Ascending aorta (tissue), 2 donors: ENCODE measurements around the gene MGAT5B. TPM values are rescaled to one million over a fixed set of nuclear protein-coding genes. Genes with fewer than 3 reads are reported as not detected.
A peak's percentile ranks its signal among the peaks of the same experiment; 100 is the strongest.

Experiments
- DNase-seq, 2 donors: peaks; one replicate each; pipeline ENCODE4 v3.0.0-alpha.2; 2019; ENCODE audit warnings: low spot score in 2 of 2
- H3K27ac ChIP-seq, 2 donors: fragments of 200-600 bp; sonication (generic); one replicate each; pipeline ENCODE4 v1.5.1; 2016 to 2017; ENCODE audit warnings: mild to moderate bottlenecking in 1 of 2
- H3K27me3 ChIP-seq: fragments of 200-600 bp; sonication (generic); one replicate; pipeline ENCODE4 v1.5.1; 2017
- H3K36me3 ChIP-seq, 2 donors: fragments of 200-600 bp; sonication (generic); one replicate each; pipeline ENCODE4 v1.5.1; 2016
- H3K4me1 ChIP-seq, 2 donors: fragments of 200-600 bp; sonication (generic); one replicate each; pipeline ENCODE4 v1.5.1; 2016 to 2017; ENCODE audit warnings: mild to moderate bottlenecking in 1 of 2
- H3K4me3 ChIP-seq, 2 donors: fragments of 200-600 bp; sonication (generic); one replicate each; pipeline ENCODE4 v1.5.1; 2016 to 2017; ENCODE audit warnings: mild to moderate bottlenecking in 1 of 2
- H3K9me3 ChIP-seq, 2 donors: fragments of 200-600 bp; sonication (generic); one replicate each; pipeline ENCODE4 v1.5.1; 2016
- intact Hi-C: fragments of 100-400 bp; cut with DNase I; formaldehyde crosslinking; loops from one replicate; pipeline ENCODE4 v1.15.1; 2023
- total RNA-seq: library from RNA; depleted of rRNA; stranded (reverse); fragments of >200 nt; gene quantifications from one replicate; pipeline ENCODE4 v1.1.0, GENCODE V29; 2016
- TF ChIP-seq, protein P1 (sequence below), 3 experiments: fragments of 200-600 bp in 2 of 3; fragments of 450-650 bp in 1 of 3; sonication (generic) in 2 of 3; IDR thresholded peaks; one replicate each; pipeline ENCODE4 v1.5.1; 2016 to 2019; ENCODE audit warnings: antibody characterized with exemption in 3 of 3, mild to moderate bottlenecking in 1 of 3, moderate library complexity in 1 of 3

MGAT5B gene
- total RNA-seq, 1 donor from 2014 or later, result not detected

DNA sequence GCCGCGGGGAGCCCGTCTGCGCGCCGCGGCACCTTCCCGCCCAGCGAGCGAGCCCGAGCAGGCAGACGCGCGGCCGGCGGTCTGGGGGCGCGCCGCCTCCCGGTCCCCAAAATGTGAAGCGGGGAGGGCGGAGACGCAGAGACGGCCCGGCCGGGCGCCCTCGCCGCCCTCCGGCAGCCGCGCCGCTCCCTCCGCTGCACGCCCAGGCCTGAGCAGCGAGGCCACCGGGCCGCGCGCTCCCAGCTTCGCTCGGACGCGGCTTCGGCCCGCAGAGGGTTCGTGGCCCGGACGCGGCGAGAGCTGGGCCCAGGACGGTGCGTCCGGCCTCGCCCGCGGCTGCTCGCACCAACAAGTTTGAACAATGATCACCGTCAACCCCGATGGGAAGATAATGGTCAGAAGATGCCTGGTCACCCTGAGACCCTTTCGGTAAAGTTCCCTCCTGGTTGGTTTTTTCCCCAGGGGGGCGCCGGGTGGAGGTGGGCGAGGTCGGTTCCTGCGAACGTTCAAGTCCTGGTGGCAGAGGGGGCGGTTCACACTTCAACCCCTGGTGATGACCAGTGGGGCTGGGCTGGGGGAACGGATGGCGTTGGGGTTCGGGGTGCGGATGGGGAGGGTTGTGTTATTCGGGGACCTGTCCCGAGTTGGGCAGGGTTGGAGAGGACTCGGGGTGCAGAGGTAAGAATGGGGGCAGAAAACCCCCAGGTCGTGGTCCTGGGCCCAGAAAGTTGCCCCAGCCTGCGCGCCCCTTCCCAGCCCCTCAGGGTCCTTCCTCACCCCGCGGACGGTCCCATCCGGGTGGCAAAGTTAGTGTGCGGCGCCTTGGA is 678 bp downstream of the MGAT5B start:
- no peaks in the 10 kb centered on the region for H3K9me3 ChIP-seq
- H3K27me3 ChIP-seq, result peaks cover 15% of the 10 kb centered on the region
- intact Hi-C loops, result loop anchor here (1.0 to 10.0 kb wide), 3 partner anchors 188 to 376 kb away; no protein-coding TSS in a partner anchor

DNA sequence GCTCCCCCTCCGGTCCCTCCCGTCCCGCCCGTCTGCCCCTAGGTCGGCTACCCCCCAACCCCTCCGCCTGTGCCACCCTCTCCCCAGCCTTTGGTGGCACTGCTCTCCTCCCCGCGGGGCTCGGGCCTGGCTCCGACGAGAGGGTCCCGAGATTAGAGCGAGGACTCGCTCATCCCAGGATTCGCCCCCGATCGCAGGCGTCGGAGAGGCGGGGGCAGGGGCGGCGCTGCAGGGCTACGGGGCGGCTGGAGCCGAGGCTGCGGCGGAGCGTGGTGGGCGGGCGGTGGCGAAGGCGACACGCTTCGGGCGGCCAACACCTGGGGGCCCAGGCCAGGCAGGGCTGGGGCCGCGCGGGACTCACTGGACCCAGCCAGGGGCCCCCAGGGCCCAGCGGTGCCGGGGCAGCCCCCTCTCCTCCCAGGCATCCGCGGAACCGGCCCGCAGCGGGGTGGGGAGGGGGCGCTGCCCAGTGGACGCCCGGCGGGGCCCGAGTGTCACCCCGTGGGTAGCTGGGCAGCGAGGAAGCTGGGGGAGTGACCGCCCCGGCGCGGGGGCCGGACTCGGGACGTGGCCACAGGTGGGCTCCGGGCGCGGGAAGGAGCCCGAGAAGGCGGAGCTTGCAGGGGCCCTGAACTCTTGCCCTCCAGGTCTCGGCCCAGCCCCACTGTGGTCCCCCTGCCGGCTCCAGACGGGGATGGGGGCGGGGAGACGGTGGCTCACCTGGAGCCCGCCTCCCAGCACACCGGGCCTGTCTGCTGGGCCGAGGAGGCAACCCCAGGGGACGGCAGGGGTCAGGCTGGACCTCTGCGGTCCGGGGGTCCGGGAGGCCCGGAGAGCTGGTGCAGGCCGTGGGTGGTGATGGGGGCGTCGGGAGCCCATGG is 1.5 kb downstream of the MGAT5B start:
- TF ChIP-seq, protein P1, sequence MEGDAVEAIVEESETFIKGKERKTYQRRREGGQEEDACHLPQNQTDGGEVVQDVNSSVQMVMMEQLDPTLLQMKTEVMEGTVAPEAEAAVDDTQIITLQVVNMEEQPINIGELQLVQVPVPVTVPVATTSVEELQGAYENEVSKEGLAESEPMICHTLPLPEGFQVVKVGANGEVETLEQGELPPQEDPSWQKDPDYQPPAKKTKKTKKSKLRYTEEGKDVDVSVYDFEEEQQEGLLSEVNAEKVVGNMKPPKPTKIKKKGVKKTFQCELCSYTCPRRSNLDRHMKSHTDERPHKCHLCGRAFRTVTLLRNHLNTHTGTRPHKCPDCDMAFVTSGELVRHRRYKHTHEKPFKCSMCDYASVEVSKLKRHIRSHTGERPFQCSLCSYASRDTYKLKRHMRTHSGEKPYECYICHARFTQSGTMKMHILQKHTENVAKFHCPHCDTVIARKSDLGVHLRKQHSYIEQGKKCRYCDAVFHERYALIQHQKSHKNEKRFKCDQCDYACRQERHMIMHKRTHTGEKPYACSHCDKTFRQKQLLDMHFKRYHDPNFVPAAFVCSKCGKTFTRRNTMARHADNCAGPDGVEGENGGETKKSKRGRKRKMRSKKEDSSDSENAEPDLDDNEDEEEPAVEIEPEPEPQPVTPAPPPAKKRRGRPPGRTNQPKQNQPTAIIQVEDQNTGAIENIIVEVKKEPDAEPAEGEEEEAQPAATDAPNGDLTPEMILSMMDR (IDR thresholded peaks at IDR 0.05), result no peak
- H3K27me3 ChIP-seq, result peaks cover 15% of the 10 kb centered on the region
- no peaks in the 10 kb centered on the region for H3K36me3 ChIP-seq
- no peak for DNase-seq
- intact Hi-C loops, result loop anchor here (2.0 to 10.0 kb wide), 2 partner anchors 187 to 375 kb away; no protein-coding TSS in a partner anchor
- H3K4me1 ChIP-seq, result peaks cover 0 to 12% of the 10 kb centered on the region in 2 donors
- no peak overlapping the region for H3K27ac ChIP-seq
- no peak overlapping the region for H3K4me3 ChIP-seq
- H3K9me3 ChIP-seq, result no peaks in the 10 kb centered on the region

More for the DNA sequence above, 678 bp downstream of the MGAT5B start:
- no peaks in the 10 kb centered on the region for H3K36me3 ChIP-seq
- no peak for DNase-seq
- H3K4me1 ChIP-seq, result peaks cover 0 to 12% of the 10 kb centered on the region in 2 donors
- H3K27ac ChIP-seq, result no peak overlapping the region
- peak overlapping the region; percentile 40 to 57 for H3K4me3 ChIP-seq
- TF ChIP-seq, protein P1 (IDR thresholded peaks at IDR 0.05), result no peak

DNA sequence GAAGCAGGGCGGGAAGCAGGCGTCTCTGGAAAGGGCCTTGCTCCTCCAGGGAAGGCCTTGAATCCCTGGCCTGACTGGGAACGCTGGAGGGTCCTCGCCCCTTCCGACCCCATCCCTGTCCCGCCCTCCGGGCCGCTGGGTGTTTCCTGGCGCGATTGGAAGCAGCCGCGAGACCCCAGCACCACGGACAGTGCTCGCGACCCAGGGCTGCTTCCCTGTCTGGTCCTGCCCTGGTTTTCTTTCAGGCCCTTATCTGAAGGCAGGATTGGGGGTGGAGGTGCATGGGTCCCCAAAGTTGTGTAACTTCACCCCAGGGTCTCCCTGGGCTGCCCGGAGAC is 2.1 kb downstream of the MGAT5B start:
- Histone ChIP-seq H3K27me3 (peaks cover 15% of the 10 kb centered on the region), H3K9me3 (no peaks in the 10 kb centered on the region), H3K27ac (no peak overlapping the region), H3K4me3 (no peak overlapping the region), H3K4me1 (peaks cover 0 to 12% of the 10 kb centered on the region in 2 donors), H3K36me3 (no peaks in the 10 kb centered on the region)
- TF ChIP-seq, protein P1 (IDR thresholded peaks at IDR 0.05), result no peak
- intact Hi-C loops, result no loop called here
- DNase-seq, result no peak

DNA sequence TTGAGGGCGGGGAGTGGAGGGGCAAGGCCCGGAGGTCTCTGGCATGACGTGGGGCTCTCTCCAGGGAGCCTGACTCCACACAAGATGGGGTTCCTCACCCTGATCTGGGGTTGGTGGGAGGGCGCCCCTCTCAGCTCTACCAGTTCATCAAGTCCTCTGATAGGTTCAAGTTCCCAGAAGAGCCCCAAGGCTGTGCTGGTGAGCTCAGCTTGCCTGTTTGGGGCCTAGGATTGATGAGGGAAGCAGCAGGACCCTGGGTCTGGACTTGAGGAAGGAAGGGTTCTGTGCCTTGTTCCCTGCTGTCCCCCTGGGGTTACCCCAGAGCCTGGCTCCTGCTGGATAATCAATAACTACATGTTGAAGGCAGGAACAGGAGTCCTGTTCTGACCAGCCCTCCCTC is 3.5 kb downstream of the MGAT5B start:
- Histone ChIP-seq H3K36me3 (no peaks in the 10 kb centered on the region), H3K27me3 (peaks cover 15% of the 10 kb centered on the region), H3K9me3 (no peaks in the 10 kb centered on the region), H3K4me1 (peaks cover 0 to 12% of the 10 kb centered on the region in 2 donors), H3K27ac (no peak overlapping the region), H3K4me3 (no peak overlapping the region)
- intact Hi-C loops, result no loop called here
- TF ChIP-seq, protein P1 (IDR thresholded peaks at IDR 0.05), result no peak
- DNase-seq, result no peak

DNA sequence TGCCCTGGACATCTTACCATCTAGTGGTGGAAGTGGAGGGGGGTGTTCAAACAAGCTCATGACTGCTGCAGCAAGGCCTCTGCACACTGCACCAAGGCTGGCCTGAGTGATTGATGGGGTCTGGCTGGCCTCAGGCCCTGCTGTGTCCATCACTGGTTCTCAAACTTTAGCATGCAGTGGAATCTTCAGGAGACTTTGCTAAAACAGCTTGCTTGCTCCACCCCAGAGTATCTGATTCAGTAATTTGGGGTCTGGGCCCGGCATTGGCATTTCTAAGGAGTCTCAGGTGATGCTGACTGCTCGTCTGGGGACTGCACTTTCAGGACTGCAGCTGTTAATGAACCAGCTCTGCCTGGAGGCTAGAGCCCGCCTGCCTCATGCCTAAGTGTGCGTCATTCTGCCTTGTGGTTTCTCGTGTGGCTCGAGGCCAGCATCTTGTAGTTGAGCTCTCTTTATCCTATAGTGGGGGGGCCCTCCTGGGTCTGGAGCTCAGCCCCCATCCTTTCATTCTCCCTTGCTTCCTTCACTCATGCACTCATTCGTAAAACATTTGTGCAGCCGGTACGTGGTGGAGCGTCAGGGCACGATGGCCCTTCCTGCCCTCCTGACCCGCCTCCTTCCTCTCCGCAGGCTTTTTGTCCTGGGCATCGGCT is 4.1 kb downstream of the MGAT5B start:
- TF ChIP-seq, protein P1 (IDR thresholded peaks at IDR 0.05), result no peak
- peaks cover 15% of the 10 kb centered on the region for H3K27me3 ChIP-seq

More for the DNA sequence above, 4.1 kb downstream of the MGAT5B start:
- Histone ChIP-seq H3K4me1 (peaks cover 0 to 12% of the 10 kb centered on the region in 2 donors), H3K27ac (no peak overlapping the region), H3K9me3 (no peaks in the 10 kb centered on the region), H3K36me3 (no peaks in the 10 kb centered on the region), H3K4me3 (no peak overlapping the region)
- intact Hi-C loops, result no loop called here
- no peak for DNase-seq
